AG04449 (cell line): ENCODE measurements around the gene CCDC171.

Source experiments
- CTCF ChIA-PET: fragments of 350-600 bp; formaldehyde crosslinking; extraction: SDS; loops from one replicate; lab custom pipeline; 2021; ENCODE audit warnings: antibody characterized with exemption; lab: Yijun Ruan, JAX
- POLR2A ChIA-PET: fragments of 400-600, 350-600 bp; formaldehyde crosslinking; extraction: SDS; loops from one replicate; lab custom pipeline; 2020; ENCODE audit warnings: antibody characterized with exemption, inconsistent platforms; lab: Yijun Ruan, JAX
- DNase-seq: peaks from one replicate; pipeline ENCODE4 v3.0.0-alpha.2; 2010; ENCODE audit warnings: low read depth, low spot score
- H3K4me3 ChIP-seq: 2 replicates; pipeline ENCODE4 v1.5.1; 2011; ENCODE audit warnings: low read depth, mild to moderate bottlenecking, control low read depth, low read length
- TF ChIP-seq, protein P1 (sequence below): IDR thresholded peaks from one replicate; pipeline ENCODE4 v1.5.1; 2011; ENCODE audit warnings: mild to moderate bottlenecking, moderate library complexity, low read length, control low read depth, inconsistent platforms; ENCODE audit not compliant: insufficient read depth; ENCODE audit errors: missing control alignments

CCDC171 gene

DNA sequence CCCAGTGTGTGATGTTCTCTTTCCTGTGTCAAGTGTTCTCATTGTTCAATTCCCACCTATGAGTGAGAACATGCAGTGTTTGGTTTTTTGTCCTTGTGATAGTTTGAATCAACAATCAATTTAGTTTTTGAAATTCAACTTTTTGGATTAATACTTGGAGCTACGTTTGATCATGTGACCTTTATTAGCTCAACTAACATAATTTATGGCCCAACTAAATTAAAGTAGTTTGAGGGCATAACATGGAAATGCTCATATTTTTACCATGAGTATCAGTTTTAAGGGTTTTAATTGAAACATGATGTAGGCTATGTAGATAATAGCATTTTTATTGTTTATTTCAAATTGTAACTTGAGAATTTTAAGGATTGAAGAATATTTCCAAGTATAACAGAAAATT is 168.0 kb downstream of the CCDC171 start:
- CTCF ChIA-PET, result no interaction called here
- H3K4me3 ChIP-seq, result no peak overlapping the region
- TF ChIP-seq, protein P1, sequence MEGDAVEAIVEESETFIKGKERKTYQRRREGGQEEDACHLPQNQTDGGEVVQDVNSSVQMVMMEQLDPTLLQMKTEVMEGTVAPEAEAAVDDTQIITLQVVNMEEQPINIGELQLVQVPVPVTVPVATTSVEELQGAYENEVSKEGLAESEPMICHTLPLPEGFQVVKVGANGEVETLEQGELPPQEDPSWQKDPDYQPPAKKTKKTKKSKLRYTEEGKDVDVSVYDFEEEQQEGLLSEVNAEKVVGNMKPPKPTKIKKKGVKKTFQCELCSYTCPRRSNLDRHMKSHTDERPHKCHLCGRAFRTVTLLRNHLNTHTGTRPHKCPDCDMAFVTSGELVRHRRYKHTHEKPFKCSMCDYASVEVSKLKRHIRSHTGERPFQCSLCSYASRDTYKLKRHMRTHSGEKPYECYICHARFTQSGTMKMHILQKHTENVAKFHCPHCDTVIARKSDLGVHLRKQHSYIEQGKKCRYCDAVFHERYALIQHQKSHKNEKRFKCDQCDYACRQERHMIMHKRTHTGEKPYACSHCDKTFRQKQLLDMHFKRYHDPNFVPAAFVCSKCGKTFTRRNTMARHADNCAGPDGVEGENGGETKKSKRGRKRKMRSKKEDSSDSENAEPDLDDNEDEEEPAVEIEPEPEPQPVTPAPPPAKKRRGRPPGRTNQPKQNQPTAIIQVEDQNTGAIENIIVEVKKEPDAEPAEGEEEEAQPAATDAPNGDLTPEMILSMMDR, result no peak

DNA sequence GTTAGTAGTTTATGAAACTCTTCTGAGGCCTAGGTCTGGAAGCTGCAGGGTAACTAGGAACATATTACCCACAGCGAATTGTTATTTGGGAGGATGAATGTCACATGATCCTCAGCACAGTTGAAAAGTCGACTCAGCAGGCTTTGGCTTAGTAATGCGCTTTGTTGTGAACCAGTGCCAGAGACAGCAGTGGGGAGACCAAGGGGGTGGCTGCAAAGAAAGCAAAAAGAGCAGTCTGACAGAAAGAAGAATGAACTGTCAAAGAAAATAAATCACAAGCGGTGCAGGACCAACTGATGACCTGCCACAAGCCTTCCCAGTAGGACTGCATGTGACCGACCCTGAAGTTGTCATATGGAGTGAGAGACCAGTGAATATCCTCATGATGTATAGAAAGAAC is 170.0 kb downstream of the CCDC171 start:
- H3K4me3 ChIP-seq, result no peak overlapping the region
- ChIA-PET POLR2A (no interaction called here), CTCF (no interaction called here)
- no peak for DNase-seq
- TF ChIP-seq, protein P1, result no peak

More for the DNA sequence above, 168.0 kb downstream of the CCDC171 start:
- no peak for DNase-seq
- POLR2A ChIA-PET, result no interaction called here

DNA sequence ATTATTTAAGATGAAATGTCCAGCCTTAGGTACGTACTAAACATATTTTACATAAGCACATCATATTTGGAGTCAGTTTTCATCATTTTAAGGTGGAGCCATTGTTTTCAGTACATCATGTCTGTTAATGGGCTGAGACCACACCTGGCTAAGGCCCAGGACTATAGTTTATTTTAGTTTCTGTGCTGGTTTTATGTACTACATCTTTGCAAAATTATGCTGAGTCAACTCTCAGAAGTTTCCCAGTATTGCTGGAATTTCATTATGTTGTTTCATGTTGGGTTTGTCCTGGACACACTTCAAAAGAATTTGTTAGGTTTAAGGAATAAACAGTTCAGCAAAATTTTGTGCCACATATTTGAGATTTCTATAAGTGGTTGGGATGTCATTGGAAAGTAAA is 171.2 kb downstream of the CCDC171 start:
- H3K4me3 ChIP-seq, result no peak overlapping the region
- DNase-seq, result no peak
- TF ChIP-seq, protein P1, result no peak
- POLR2A ChIA-PET, result no interaction called here
- CTCF ChIA-PET, result no interaction called here

DNA sequence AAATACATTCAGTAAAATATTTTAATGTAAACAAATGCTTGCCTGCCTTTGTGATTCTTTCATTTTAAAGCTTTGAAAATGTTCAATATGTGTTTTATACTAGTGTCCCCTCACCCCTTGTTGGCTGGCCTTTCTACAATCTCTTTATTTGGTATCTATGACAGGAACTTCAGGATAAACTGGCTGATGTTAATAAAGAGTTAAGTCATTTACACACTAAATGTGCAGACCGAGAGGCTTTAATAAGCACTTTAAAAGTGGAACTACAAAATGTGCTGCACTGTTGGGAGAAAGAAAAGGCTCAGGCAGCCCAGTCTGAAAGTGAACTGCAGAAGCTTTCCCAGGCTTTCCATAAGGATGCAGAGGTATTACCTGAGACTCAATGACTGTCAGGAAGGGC is 171.8 kb downstream of the CCDC171 start:
- TF ChIP-seq, protein P1, result no peak
- ChIA-PET POLR2A (no interaction called here), CTCF (no interaction called here)
- DNase-seq, result no peak
- no peak overlapping the region for H3K4me3 ChIP-seq

DNA sequence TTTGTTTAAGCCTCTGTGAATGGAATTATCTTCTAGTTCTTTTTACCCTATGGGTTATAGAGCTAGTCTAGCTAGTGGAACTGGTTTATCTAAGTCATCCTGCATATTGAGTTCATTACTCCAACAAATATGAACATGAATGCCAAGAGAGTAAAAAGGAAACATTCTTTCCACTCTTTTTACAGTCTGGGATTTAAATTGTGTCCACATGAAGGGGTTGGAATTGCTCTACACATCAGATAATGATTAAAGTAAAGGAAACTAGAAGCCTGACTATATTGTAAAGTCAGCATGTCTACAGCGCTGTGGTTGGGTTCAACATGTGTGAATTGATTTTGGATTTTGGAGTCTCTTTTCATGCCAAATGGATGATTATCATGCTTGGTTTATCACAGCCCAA is 173.1 kb downstream of the CCDC171 start:
- peak; percentile 31 for DNase-seq

DNA sequence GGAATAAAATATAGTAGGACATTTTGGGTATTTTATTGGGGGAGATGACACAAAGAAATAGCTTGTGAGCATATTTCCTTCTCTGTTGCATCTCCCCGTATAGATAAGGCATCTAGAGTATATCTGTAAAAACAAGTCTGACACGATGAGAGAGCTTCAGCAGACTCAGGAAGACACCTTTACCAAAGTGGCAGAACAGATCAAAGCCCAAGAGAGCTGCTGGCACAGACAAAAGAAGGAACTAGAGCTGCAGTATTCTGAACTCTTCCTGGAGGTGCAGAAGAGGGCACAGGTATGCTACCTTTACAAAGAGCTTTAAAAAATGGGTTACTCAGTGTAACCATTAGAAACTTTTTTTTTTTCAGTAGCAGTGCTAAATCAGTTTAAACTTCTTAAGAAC is 176.7 kb downstream of the CCDC171 start:
- TF ChIP-seq, protein P1, result no peak
- DNase-seq, result no peak
- POLR2A ChIA-PET, result no interaction called here
- H3K4me3 ChIP-seq, result no peak overlapping the region
- CTCF ChIA-PET, result no interaction called here

More for the DNA sequence above, 173.1 kb downstream of the CCDC171 start:
- CTCF ChIA-PET, result no interaction called here
- no peak overlapping the region for H3K4me3 ChIP-seq
- TF ChIP-seq, protein P1, result no peak
- POLR2A ChIA-PET, result no interaction called here
